HepG2 (cell line): ENCODE results near the gene B3GNT8. TPM values are rescaled to one million over a fixed set of nuclear protein-coding genes. Genes with fewer than 3 reads are reported as not detected.

ENCODE experiments used
- FOXO1 ChIP-seq: sonication (generic); formaldehyde crosslinking; IDR thresholded peaks from 2 replicates; pipeline ENCODE4 v1.4.0; 2020; ENCODE audit warnings: missing genetic modification reagents
- NFATC3 ChIP-seq: sonication (generic); formaldehyde crosslinking; IDR thresholded peaks from 2 replicates; pipeline ENCODE4 v1.5.1; 2020; ENCODE audit warnings: mild to moderate bottlenecking, missing genetic modification reagents
- RXRB ChIP-seq: IDR thresholded peaks from 2 replicates; pipeline ENCODE4 v1.6.1; 2016; ENCODE audit warnings: borderline replicate concordance, missing genetic modification reagents, missing compliant biosample characterization
- STAT5B ChIP-seq: sonication (generic); formaldehyde crosslinking; IDR thresholded peaks from 2 replicates; pipeline ENCODE4 v1.4.0; 2020; ENCODE audit warnings: missing genetic modification reagents
- TGIF2 ChIP-seq: IDR thresholded peaks from 2 replicates; pipeline ENCODE4 v1.6.1; 2016; ENCODE audit warnings: control low read depth, missing compliant biosample characterization
- ZC3H13 ChIP-seq: sonication (generic); formaldehyde crosslinking; IDR thresholded peaks from 2 replicates; pipeline ENCODE4 v1.8.1; 2023; ENCODE audit warnings: mild to moderate bottlenecking, missing genetic modification reagents, moderate library complexity
- ZNF101 ChIP-seq: sonication (generic); formaldehyde crosslinking; IDR thresholded peaks from 2 replicates; pipeline ENCODE4 v1.4.0; 2020; ENCODE audit warnings: mild to moderate bottlenecking, low read depth, missing genetic modification reagents, borderline replicate concordance
- ZNF335 ChIP-seq: sonication (generic); formaldehyde crosslinking; IDR thresholded peaks from 2 replicates; pipeline ENCODE4 v1.4.0; 2020; ENCODE audit warnings: missing genetic modification reagents
- ZNF878 ChIP-seq: sonication (generic); formaldehyde crosslinking; IDR thresholded peaks from 2 replicates; pipeline ENCODE4 v1.8.1; 2023; ENCODE audit warnings: mild to moderate bottlenecking, missing genetic modification reagents, moderate library complexity
- polyA plus RNA-seq, 8 experiments: library from polyadenylated mRNA; depleted of rRNA in 3 of 8; stranded (reverse) in 7 of 8; unstranded in 1 of 8; fragments of >200 nt; fragmentation: Illumina TruSeq in 4 of 8; extraction: Trizol in 4 of 8; gene quantifications; 2 replicates each; pipeline versions ENCODE4 v1.2.1 to v1.2.3, GENCODE V29; 2011 to 2016; ENCODE audit warnings: low read depth in 4 of 8, missing spikeins in 1 of 8, mixed read lengths in 1 of 8; ENCODE audit not compliant: insufficient read depth in 1 of 8
- total RNA-seq, 5 experiments: library from RNA; depleted of rRNA; stranded (reverse); fragments of >200 nt; fragmentation: Illumina TruSeq; extraction: Trizol; gene quantifications; 2 replicates each; pipeline ENCODE4 v1.2.3, GENCODE V29; 2016; ENCODE audit warnings: low read depth in 1 of 5
- TF ChIP-seq, protein P1 (sequence below), 2 experiments: sonication (generic) in 1 of 2; formaldehyde crosslinking in 1 of 2; IDR thresholded peaks; 2 replicates each; pipeline versions ENCODE4 v1.5.1 to v1.6.1; 2011 to 2020; ENCODE audit warnings: borderline replicate concordance in 1 of 2, low read depth in 1 of 2, low read length in 1 of 2, mild to moderate bottlenecking in 1 of 2, missing genetic modification reagents in 1 of 2, moderate library complexity in 1 of 2
- TF ChIP-seq, protein P2 (sequence below): sonication (generic); formaldehyde crosslinking; IDR thresholded peaks from 2 replicates; pipeline ENCODE4 v1.4.0; 2020; ENCODE audit warnings: missing genetic modification reagents, borderline replicate concordance
- TF ChIP-seq, protein P3 (sequence below): sonication (generic); formaldehyde crosslinking; IDR thresholded peaks from 2 replicates; pipeline ENCODE4 v1.4.0; 2020; ENCODE audit warnings: missing genetic modification reagents
- TF ChIP-seq, protein P4 (sequence below): sonication (generic); formaldehyde crosslinking; IDR thresholded peaks from 2 replicates; pipeline ENCODE4 v1.5.1; 2020; ENCODE audit warnings: missing genetic modification reagents, mild to moderate bottlenecking, borderline replicate concordance
- TF ChIP-seq, protein P5 (sequence below): IDR thresholded peaks from 2 replicates; pipeline ENCODE4 v1.4.0; 2020; ENCODE audit warnings: mild to moderate bottlenecking, missing genetic modification reagents
- TF ChIP-seq, protein P6 (sequence below): IDR thresholded peaks from 2 replicates; pipeline ENCODE4 v1.6.1; 2018; ENCODE audit warnings: missing genetic modification reagents, mild to moderate bottlenecking, missing compliant biosample characterization

B3GNT8 gene
- total and polyA plus RNA-seq, 2 of the 13 experiments (the other 11 are each of a cell fraction or from before 2014, with no cell fraction given): 0.26 to 1.9 TPM

DNA sequence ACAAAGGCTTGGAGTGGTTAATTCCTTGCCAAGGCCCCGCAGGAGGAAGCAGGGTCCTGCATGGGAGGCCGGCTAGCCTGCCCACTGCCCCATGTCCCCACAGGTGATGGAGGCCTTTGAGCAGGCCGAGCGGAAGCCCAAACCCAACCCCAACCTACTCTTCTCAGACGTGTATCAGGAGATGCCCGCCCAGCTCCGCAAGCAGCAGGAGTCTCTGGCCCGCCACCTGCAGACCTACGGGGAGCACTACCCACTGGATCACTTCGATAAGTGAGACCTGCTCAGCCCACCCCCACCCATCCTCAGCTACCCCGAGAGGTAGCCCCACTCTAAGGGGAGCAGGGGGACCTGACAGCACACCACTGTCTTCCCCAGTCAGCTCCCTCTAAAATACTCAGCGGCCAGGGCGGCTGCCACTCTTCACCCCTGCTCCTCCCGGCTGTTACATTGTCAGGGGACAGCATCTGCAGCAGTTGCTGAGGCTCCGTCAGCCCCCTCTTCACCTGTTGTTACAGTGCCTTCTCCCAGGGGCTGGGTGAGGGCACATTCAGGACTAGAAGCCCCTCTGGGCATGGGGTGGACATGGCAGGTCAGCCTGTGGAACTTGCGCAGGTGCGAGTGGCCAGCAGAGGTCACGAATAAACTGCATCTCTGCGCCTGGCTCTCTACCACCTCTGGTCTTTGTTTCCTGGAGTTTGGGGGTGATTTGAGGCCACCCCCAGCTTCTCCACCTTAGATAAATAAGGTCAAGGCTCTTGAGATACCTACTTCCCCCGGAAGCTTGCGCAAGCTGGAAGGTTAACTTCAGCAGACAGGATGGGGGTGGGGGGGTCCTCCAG lies 2.6 kb downstream of the B3GNT8 start (continued):
- TF ChIP-seq ZNF878 (CRISPR knock-in tag) (no peak), ZC3H13 (CRISPR knock-in tag) (no peak), FOXO1 (no peak; the same call in 1 of the 2 replicates), TGIF2 (CRISPR knock-in tag) (no peak), NFATC3 (no peak), ZNF335 (CRISPR knock-in tag) (no peak), STAT5B (CRISPR knock-in tag) (no peak), RXRB (CRISPR knock-in tag) (peak; percentile 85), ZNF101 (CRISPR knock-in tag) (no peak)
- TF ChIP-seq, protein P1, sequence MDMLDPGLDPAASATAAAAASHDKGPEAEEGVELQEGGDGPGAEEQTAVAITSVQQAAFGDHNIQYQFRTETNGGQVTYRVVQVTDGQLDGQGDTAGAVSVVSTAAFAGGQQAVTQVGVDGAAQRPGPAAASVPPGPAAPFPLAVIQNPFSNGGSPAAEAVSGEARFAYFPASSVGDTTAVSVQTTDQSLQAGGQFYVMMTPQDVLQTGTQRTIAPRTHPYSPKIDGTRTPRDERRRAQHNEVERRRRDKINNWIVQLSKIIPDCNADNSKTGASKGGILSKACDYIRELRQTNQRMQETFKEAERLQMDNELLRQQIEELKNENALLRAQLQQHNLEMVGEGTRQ (IDR thresholded peaks at IDR 0.05; ENCODE audit: low read depth, low read length): no peak
- TF ChIP-seq, protein P1 (CRISPR knock-in tag; IDR thresholded peaks at IDR 0.05; ENCODE audit: borderline replicate concordance): no peak
- TF ChIP-seq, protein P2, sequence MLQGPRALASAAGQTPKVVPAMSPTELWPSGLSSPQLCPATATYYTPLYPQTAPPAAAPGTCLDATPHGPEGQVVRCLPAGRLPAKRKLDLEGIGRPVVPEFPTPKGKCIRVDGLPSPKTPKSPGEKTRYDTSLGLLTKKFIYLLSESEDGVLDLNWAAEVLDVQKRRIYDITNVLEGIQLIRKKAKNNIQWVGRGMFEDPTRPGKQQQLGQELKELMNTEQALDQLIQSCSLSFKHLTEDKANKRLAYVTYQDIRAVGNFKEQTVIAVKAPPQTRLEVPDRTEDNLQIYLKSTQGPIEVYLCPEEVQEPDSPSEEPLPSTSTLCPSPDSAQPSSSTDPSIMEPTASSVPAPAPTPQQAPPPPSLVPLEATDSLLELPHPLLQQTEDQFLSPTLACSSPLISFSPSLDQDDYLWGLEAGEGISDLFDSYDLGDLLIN (CRISPR knock-in tag): no peak
- TF ChIP-seq, protein P3, sequence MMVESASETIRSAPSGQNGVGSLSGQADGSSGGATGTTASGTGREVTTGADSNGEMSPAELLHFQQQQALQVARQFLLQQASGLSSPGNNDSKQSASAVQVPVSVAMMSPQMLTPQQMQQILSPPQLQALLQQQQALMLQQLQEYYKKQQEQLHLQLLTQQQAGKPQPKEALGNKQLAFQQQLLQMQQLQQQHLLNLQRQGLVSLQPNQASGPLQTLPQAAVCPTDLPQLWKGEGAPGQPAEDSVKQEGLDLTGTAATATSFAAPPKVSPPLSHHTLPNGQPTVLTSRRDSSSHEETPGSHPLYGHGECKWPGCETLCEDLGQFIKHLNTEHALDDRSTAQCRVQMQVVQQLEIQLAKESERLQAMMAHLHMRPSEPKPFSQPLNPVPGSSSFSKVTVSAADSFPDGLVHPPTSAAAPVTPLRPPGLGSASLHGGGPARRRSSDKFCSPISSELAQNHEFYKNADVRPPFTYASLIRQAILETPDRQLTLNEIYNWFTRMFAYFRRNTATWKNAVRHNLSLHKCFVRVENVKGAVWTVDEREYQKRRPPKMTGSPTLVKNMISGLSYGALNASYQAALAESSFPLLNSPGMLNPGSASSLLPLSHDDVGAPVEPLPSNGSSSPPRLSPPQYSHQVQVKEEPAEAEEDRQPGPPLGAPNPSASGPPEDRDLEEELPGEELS (CRISPR knock-in tag): peak; percentile 42
- TF ChIP-seq, protein P4, sequence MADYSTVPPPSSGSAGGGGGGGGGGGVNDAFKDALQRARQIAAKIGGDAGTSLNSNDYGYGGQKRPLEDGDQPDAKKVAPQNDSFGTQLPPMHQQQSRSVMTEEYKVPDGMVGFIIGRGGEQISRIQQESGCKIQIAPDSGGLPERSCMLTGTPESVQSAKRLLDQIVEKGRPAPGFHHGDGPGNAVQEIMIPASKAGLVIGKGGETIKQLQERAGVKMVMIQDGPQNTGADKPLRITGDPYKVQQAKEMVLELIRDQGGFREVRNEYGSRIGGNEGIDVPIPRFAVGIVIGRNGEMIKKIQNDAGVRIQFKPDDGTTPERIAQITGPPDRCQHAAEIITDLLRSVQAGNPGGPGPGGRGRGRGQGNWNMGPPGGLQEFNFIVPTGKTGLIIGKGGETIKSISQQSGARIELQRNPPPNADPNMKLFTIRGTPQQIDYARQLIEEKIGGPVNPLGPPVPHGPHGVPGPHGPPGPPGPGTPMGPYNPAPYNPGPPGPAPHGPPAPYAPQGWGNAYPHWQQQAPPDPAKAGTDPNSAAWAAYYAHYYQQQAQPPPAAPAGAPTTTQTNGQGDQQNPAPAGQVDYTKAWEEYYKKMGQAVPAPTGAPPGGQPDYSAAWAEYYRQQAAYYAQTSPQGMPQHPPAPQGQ (CRISPR knock-in tag): no peak
- TF ChIP-seq, protein P5, sequence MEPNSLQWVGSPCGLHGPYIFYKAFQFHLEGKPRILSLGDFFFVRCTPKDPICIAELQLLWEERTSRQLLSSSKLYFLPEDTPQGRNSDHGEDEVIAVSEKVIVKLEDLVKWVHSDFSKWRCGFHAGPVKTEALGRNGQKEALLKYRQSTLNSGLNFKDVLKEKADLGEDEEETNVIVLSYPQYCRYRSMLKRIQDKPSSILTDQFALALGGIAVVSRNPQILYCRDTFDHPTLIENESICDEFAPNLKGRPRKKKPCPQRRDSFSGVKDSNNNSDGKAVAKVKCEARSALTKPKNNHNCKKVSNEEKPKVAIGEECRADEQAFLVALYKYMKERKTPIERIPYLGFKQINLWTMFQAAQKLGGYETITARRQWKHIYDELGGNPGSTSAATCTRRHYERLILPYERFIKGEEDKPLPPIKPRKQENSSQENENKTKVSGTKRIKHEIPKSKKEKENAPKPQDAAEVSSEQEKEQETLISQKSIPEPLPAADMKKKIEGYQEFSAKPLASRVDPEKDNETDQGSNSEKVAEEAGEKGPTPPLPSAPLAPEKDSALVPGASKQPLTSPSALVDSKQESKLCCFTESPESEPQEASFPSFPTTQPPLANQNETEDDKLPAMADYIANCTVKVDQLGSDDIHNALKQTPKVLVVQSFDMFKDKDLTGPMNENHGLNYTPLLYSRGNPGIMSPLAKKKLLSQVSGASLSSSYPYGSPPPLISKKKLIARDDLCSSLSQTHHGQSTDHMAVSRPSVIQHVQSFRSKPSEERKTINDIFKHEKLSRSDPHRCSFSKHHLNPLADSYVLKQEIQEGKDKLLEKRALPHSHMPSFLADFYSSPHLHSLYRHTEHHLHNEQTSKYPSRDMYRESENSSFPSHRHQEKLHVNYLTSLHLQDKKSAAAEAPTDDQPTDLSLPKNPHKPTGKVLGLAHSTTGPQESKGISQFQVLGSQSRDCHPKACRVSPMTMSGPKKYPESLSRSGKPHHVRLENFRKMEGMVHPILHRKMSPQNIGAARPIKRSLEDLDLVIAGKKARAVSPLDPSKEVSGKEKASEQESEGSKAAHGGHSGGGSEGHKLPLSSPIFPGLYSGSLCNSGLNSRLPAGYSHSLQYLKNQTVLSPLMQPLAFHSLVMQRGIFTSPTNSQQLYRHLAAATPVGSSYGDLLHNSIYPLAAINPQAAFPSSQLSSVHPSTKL: no peak
- TF ChIP-seq, protein P6, sequence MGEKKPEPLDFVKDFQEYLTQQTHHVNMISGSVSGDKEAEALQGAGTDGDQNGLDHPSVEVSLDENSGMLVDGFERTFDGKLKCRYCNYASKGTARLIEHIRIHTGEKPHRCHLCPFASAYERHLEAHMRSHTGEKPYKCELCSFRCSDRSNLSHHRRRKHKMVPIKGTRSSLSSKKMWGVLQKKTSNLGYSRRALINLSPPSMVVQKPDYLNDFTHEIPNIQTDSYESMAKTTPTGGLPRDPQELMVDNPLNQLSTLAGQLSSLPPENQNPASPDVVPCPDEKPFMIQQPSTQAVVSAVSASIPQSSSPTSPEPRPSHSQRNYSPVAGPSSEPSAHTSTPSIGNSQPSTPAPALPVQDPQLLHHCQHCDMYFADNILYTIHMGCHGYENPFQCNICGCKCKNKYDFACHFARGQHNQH (CRISPR knock-in tag): no peak
